Muscle layer of duodenum (tissue), 2 donors: ENCODE measurements around the gene GLYATL3.

Experiments
- H3K27ac ChIP-seq: one replicate; pipeline ENCODE4 v1.7.0; 2013; ENCODE audit warnings: mild to moderate bottlenecking, low read length
- H3K27me3 ChIP-seq: one replicate; pipeline ENCODE4 v1.7.0; 2013; ENCODE audit warnings: low read depth, mild to moderate bottlenecking, control low read depth, low read length
- H3K36me3 ChIP-seq, 2 donors: one replicate each; pipeline ENCODE4 v1.7.0; 2013; ENCODE audit warnings: low read length in 2 of 2, control low read depth in 1 of 2, mild to moderate bottlenecking in 1 of 2; ENCODE audit not compliant: insufficient read depth in 2 of 2, control insufficient read depth in 1 of 2
- H3K4me1 ChIP-seq, 2 donors: one replicate each; pipeline ENCODE4 v1.7.0; 2013; ENCODE audit warnings: low read length in 2 of 2, mild to moderate bottlenecking in 2 of 2, control low read depth in 1 of 2, moderate library complexity in 1 of 2; ENCODE audit not compliant: insufficient read depth in 2 of 2, control insufficient read depth in 1 of 2
- H3K4me3 ChIP-seq, 2 donors: one replicate each; pipeline ENCODE4 v1.7.0; 2013; ENCODE audit warnings: low read length in 2 of 2, low read depth in 1 of 2, mild to moderate bottlenecking in 1 of 2
- H3K9me3 ChIP-seq, 2 donors: one replicate each; pipeline ENCODE4 v1.7.0; 2013; ENCODE audit warnings: low read length in 2 of 2, control low read depth in 1 of 2, mild to moderate bottlenecking in 1 of 2; ENCODE audit not compliant: control insufficient read depth in 1 of 2
- donor health status: healthy.

GLYATL3 gene

GRCh38 chr6:49550492-49551077 is 50.9 kb downstream of the GLYATL3 start, which contains the start of gene C6orf141:
TSS of gene C6orf141 (plus strand) at chr6:49550668. CDS start at chr6:49550793, 125 bp downstream.
- Histone ChIP-seq H3K4me3 (peak within 1 kb of the TSS; percentile 67 to 75), H3K27me3 (no peaks in the 10 kb centered on the region), H3K27ac (peak within 1 kb of the TSS; percentile 27), H3K9me3 (no peaks in the 10 kb centered on the region), H3K36me3 (no peaks in the 10 kb centered on the region), H3K4me1 (peaks cover 0 to 18% of the 10 kb centered on the region in 2 donors)

DNA sequence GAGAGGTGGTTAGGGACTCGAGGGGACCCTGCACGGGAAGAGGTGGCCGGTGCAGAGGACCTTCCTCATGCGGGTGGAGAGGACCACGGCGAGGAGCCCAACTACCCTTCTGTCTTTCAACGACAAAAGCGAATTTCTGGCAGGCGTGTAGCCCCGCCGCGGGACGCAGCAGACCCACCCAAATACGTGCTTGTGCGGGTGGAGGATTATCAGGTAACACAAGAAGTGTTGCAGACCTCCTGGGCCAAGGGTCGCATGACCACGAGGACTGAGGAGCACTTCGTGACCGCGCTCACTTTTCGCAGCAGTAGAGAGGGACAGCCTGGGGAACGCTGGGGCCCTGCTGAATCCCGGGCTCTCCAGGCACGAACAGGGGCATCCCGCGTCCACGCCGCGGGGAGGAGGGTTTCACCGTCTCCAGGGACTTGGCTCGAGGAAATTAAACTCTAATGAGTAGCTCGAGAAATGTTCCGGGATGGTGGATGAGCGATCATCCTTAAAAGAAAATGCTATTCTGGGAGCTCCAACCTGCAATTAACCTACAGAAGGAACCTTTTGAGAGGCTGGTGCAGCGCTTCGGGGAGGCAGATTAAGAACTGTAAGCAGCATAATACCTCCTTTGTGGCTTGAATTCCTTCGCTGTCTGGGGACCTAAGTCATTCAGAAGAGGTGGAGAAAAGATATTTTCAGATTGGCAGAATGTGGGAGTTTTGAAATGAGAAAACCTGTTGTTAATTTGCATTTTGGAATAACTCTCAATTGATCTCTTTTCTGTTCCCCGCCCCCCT is 51.5 kb downstream of the GLYATL3 start:
- Histone ChIP-seq H3K27me3 (no peaks in the 10 kb centered on the region), H3K27ac (peak overlapping the region; percentile 27), H3K4me3 (peak overlapping the region; percentile 67 to 75), H3K36me3 (no peaks in the 10 kb centered on the region), H3K9me3 (no peaks in the 10 kb centered on the region), H3K4me1 (peaks cover 0 to 18% of the 10 kb centered on the region in 2 donors)

- Histone ChIP-seq H3K27me3 (no peaks in the 10 kb centered on the region), H3K4me3 (peak overlapping the region; percentile 67 to 75), H3K27ac (no peak overlapping the region), H3K9me3 (no peaks in the 10 kb centered on the region), H3K36me3 (no peaks in the 10 kb centered on the region), H3K4me1 (peaks cover 0 to 18% of the 10 kb centered on the region in 2 donors)
Measured at GRCh38 chr6:49551866-49552129, 52.1 kb downstream of the GLYATL3 start.

GRCh38 chr6:49552596-49552995 is 52.9 kb downstream of the GLYATL3 start:
- peak overlapping the region in 1 of 2 donors; percentile 75 for H3K4me3 ChIP-seq
- no peaks in the 10 kb centered on the region for H3K27me3 ChIP-seq
- H3K4me1 ChIP-seq: peaks cover 0 to 18% of the 10 kb centered on the region in 2 donors
- no peaks in the 10 kb centered on the region for H3K36me3 ChIP-seq
- H3K27ac ChIP-seq: no peak overlapping the region
- H3K9me3 ChIP-seq: no peaks in the 10 kb centered on the region

- H3K36me3 ChIP-seq: no peaks in the 10 kb centered on the region
- H3K4me3 ChIP-seq: no peak overlapping the region
- no peak overlapping the region for H3K27ac ChIP-seq
- H3K27me3 ChIP-seq: no peaks in the 10 kb centered on the region
- H3K4me1 ChIP-seq: peaks cover 0 to 18% of the 10 kb centered on the region in 2 donors
- H3K9me3 ChIP-seq: no peaks in the 10 kb centered on the region
Measured at GRCh38 chr6:49553384-49553783, 53.7 kb downstream of the GLYATL3 start.

- Histone ChIP-seq H3K4me3 (no peak overlapping the region), H3K4me1 (peaks cover 0 to 8% of the 10 kb centered on the region in 2 donors), H3K36me3 (no peaks in the 10 kb centered on the region), H3K27me3 (no peaks in the 10 kb centered on the region), H3K27ac (peak overlapping the region; percentile 5), H3K9me3 (no peaks in the 10 kb centered on the region)
Measured at GRCh38 chr6:49555951-49556350, 56.2 kb downstream of the GLYATL3 start.

- Histone ChIP-seq H3K27ac (peak overlapping the region; percentile 5), H3K27me3 (no peaks in the 10 kb centered on the region)
Measured at GRCh38 chr6:49556429-49556837, 56.7 kb downstream of the GLYATL3 start.

GRCh38 chr6:49557177-49557576 is 57.5 kb downstream of the GLYATL3 start:
- Histone ChIP-seq H3K27ac (no peak overlapping the region), H3K27me3 (no peaks in the 10 kb centered on the region), H3K4me1 (no peaks in the 10 kb centered on the region), H3K9me3 (no peaks in the 10 kb centered on the region), H3K36me3 (no peaks in the 10 kb centered on the region), H3K4me3 (no peak overlapping the region)

More at GRCh38 chr6:49556429-49556837, 56.7 kb downstream of the GLYATL3 start:
- H3K4me3 ChIP-seq: no peak overlapping the region
- no peaks in the 10 kb centered on the region for H3K9me3 ChIP-seq
- no peaks in the 10 kb centered on the region for H3K36me3 ChIP-seq
- H3K4me1 ChIP-seq: peaks cover 0 to 4% of the 10 kb centered on the region in 2 donors

- no peak overlapping the region for H3K27ac ChIP-seq
- no peaks in the 10 kb centered on the region for H3K9me3 ChIP-seq
- no peak overlapping the region for H3K4me3 ChIP-seq
- H3K36me3 ChIP-seq: no peaks in the 10 kb centered on the region
- no peaks in the 10 kb centered on the region for H3K27me3 ChIP-seq
- no peaks in the 10 kb centered on the region for H3K4me1 ChIP-seq
Measured at GRCh38 chr6:49558238-49558637, 58.5 kb downstream of the GLYATL3 start.

- Histone ChIP-seq H3K9me3 (no peaks in the 10 kb centered on the region), H3K4me1 (no peaks in the 10 kb centered on the region), H3K36me3 (no peaks in the 10 kb centered on the region), H3K27me3 (no peaks in the 10 kb centered on the region), H3K4me3 (no peak overlapping the region), H3K27ac (no peak overlapping the region)
Measured at GRCh38 chr6:49563006-49563886, 63.5 kb downstream of the GLYATL3 start.

GRCh38 chr6:49564552-49564951 is 64.8 kb downstream of the GLYATL3 start:
- H3K27me3 ChIP-seq: no peaks in the 10 kb centered on the region
- no peak overlapping the region for H3K27ac ChIP-seq
- H3K9me3 ChIP-seq: no peaks in the 10 kb centered on the region
- no peak overlapping the region for H3K4me3 ChIP-seq
- H3K36me3 ChIP-seq: no peaks in the 10 kb centered on the region
- H3K4me1 ChIP-seq: no peaks in the 10 kb centered on the region
